ENCODE data around the gene GNPTAB.
A peak's percentile ranks its signal among the peaks of the same experiment; 100 is the strongest.
"Not testable (repeated sequence)": the region's sequence is repeated elsewhere in the genome, so short reads cannot be mapped to it uniquely, and the experiment has no call there.

The GNPTAB gene

GRCh38 chr12:101830367-101831325, at the start of gene GNPTAB:
Gene GNPTAB (minus strand): TSS chr12:101830959. CDS start chr12:101830675, 284 bp downstream.
- peak; percentile 73 to 95 for DNase-seq

GRCh38 chr12:101878243-101878821, 47.6 kb upstream of the GNPTAB start:
- no peak for DNase-seq

- DNase-seq: peak in 1 of 2 experiments; percentile 42
Measured at GRCh38 chr12:101877806-101878242, 47.1 kb upstream of the GNPTAB start.

GRCh38 chr12:101876861-101877805, 46.4 kb upstream of the GNPTAB start, which contains the start of gene DRAM1:
Gene DRAM1 (plus strand): TSS chr12:101877580. CDS start chr12:101877790, 210 bp downstream.
- peak; percentile 30 to 80 for DNase-seq

GRCh38 chr12:101876322-101876860, 45.6 kb upstream of the GNPTAB start:
- DNase-seq: no peak

- no peak for DNase-seq
Measured at GRCh38 chr12:101875162-101875561, 44.4 kb upstream of the GNPTAB start.

- DNase-seq: no peak
Measured at GRCh38 chr12:101870925-101871324, 40.2 kb upstream of the GNPTAB start.

- DNase-seq: not testable (repeated sequence)
Measured at GRCh38 chr12:101867619-101868018, 36.9 kb upstream of the GNPTAB start.

- no peak for DNase-seq
Measured at GRCh38 chr12:101866615-101867373, 36.0 kb upstream of the GNPTAB start.

GRCh38 chr12:101863981-101864380, 33.2 kb upstream of the GNPTAB start:
- no peak for DNase-seq

- DNase-seq: no peak
Measured at GRCh38 chr12:101862245-101862644, 31.5 kb upstream of the GNPTAB start.

GRCh38 chr12:101861688-101862087, 30.9 kb upstream of the GNPTAB start:
- peak in 1 of 2 experiments; percentile 4 for DNase-seq

GRCh38 chr12:101859664-101860607, 29.2 kb upstream of the GNPTAB start:
- no peak for DNase-seq

- no peak for DNase-seq
Measured at GRCh38 chr12:101858361-101858760, 27.6 kb upstream of the GNPTAB start.

GRCh38 chr12:101857043-101857558, 26.3 kb upstream of the GNPTAB start:
- DNase-seq: no peak

GRCh38 chr12:101856614-101857013, 25.9 kb upstream of the GNPTAB start:
- not testable (repeated sequence) for DNase-seq

GRCh38 chr12:101855976-101856375, 25.2 kb upstream of the GNPTAB start:
- no peak for DNase-seq

GRCh38 chr12:101855364-101855884, 24.7 kb upstream of the GNPTAB start:
- no peak for DNase-seq

- DNase-seq: no peak
Measured at GRCh38 chr12:101854747-101855146, 24.0 kb upstream of the GNPTAB start.

- no peak for DNase-seq
Measured at GRCh38 chr12:101852998-101853397, 22.2 kb upstream of the GNPTAB start.
